Medulla oblongata (tissue), 1 donor: Measurements from ENCODE around the gene CYP11A1.

Experiments used
- DNase-seq: peaks from one replicate; pipeline ENCODE4 v3.0.0-alpha.2; 2015; ENCODE audit errors: extremely low spot score

The CYP11A1 gene

GRCh38 chr15:74388363-74388951, 21.0 kb upstream of the CYP11A1 start:
- no peak for DNase-seq

- DNase-seq, result no peak
Measured at GRCh38 chr15:74387621-74388362, 20.3 kb upstream of the CYP11A1 start.

GRCh38 chr15:74387141-74387541, 19.7 kb upstream of the CYP11A1 start:
- no peak for DNase-seq

- no peak for DNase-seq
Measured at GRCh38 chr15:74386496-74387140, 19.2 kb upstream of the CYP11A1 start.

GRCh38 chr15:74385733-74386132, 18.3 kb upstream of the CYP11A1 start:
- no peak for DNase-seq

- DNase-seq, result no peak
Measured at GRCh38 chr15:74384881-74385643, 17.6 kb upstream of the CYP11A1 start.

- DNase-seq, result no peak
Measured at GRCh38 chr15:74384566-74384880, 17.1 kb upstream of the CYP11A1 start.

- no peak for DNase-seq
Measured at GRCh38 chr15:74383695-74384565, 16.5 kb upstream of the CYP11A1 start.

- DNase-seq, result no peak
Measured at GRCh38 chr15:74383286-74383685, 15.8 kb upstream of the CYP11A1 start.

- peak; percentile 94 for DNase-seq
Measured at GRCh38 chr15:74382004-74382816, 14.8 kb upstream of the CYP11A1 start.

- no peak for DNase-seq
Measured at GRCh38 chr15:74381481-74381880, 14.0 kb upstream of the CYP11A1 start.

- DNase-seq, result no peak
Measured at GRCh38 chr15:74381190-74381453, 13.7 kb upstream of the CYP11A1 start.

- DNase-seq, result no peak
Measured at GRCh38 chr15:74380361-74381189, 13.1 kb upstream of the CYP11A1 start.

- no peak for DNase-seq
Measured at GRCh38 chr15:74378848-74379247, 11.4 kb upstream of the CYP11A1 start.

- DNase-seq, result no peak
Measured at GRCh38 chr15:74377831-74378766, 10.7 kb upstream of the CYP11A1 start.

GRCh38 chr15:74376825-74377581, 9.6 kb upstream of the CYP11A1 start:
- no peak for DNase-seq

GRCh38 chr15:74376226-74376625, 8.8 kb upstream of the CYP11A1 start:
- no peak for DNase-seq

GRCh38 chr15:74375303-74375693, 7.9 kb upstream of the CYP11A1 start:
- peak; percentile 92 for DNase-seq
